SK-N-DZ (cell line): Measurements from ENCODE around the gene AKAP9.
"Not testable (repeated sequence)": the region's sequence is repeated elsewhere in the genome, so short reads cannot be mapped to it uniquely, and the experiment has no call there.

ENCODE experiments used
- DNase-seq: peaks from one replicate; pipeline ENCODE4 v3.0.0-alpha.2; 2015; ENCODE audit warnings: low spot score

The AKAP9 gene

GRCh38 chr7:92133737-92134270 lies 193.1 kb downstream of the AKAP9 start:
- DNase-seq = peak; percentile 90

DNA sequence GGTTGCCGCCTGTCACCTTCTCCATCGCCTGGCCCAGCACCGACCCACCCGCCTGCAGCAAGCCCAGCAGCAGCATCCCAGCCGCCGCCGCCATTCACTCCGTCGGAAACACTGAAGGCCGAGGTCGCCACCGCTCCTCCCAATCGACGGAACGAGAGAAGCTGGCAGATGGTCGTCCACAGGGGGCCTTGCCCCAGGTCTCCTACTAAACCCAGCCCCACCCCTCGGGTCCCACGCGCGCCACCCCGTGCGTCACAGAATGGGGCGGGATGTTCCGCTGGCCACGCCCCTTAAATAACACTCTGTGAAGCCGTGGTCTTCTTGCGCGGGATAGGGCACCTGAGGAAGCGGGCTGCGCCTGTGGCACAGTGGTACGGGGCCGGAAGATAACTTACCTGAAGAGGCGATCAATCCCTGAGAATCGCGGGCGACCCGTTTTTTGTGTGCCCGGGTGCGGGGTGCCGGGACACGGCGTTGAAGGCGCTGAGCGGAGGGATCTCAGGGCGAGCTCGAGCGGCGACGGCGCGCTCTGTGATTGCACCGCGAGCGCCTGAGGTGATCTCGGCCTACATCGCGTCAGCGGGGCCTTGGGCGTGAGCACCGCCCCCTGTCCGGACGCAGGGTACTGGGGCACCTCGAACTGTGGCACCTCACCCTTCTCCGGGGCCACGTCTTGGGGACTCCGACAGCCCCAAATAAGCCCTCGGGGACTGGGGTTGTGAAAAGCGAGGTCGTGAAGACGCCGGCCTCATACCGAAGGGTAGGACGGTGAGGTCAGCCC lies 193.8 kb downstream of the AKAP9 start, which contains the start of gene CYP51A1:
CYP51A1 (minus strand) TSS at position 207 of the 781 bp plus-strand sequence; CDS start at position 94, 113 bp downstream.
- DNase-seq = peak; percentile 92

DNA sequence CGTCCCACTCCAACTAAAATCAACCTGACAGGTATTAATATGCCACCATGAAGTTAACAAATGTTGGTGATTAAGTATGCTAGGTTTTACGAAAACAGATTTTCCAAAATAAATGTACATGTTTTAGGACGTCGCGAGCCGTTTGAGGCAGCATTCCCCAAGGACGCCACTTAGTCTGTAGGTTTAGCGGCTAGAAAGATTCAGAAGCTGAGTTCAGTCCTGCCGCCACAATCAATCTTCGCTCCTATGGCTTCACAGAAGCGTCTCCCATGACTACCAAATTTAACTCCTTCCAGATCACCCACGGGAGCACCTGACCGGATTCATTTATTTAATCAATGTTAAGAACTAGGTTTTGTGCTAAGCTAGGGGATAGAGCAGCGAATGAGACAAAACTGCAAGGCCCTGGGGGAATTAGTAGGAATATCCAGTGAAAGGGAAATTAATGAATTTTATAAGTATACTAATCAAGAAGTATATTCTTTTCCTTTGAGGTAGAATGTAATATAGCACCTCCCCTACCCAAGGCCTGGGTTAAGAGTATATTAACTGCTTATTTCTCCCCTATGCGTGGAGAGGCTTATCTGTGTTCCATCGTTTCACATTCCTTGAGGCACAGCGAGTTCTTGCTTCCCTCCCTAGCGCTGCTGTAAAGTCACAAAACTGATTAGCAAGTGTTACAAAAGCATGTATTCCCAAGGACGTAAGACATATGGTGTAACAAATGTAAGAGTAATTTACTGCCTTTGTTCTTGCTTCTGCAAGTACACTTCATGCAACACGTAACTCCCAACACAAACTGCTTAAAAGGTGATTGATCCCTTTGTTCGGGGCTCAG lies 194.6 kb downstream of the AKAP9 start:
- peak; percentile 45 for DNase-seq

- DNase-seq = peak; percentile 92
Measured at GRCh38 chr7:92137557-92137956, 196.9 kb downstream of the AKAP9 start.

GRCh38 chr7:92141161-92141560 lies 200.5 kb downstream of the AKAP9 start:
- DNase-seq = no peak

DNA sequence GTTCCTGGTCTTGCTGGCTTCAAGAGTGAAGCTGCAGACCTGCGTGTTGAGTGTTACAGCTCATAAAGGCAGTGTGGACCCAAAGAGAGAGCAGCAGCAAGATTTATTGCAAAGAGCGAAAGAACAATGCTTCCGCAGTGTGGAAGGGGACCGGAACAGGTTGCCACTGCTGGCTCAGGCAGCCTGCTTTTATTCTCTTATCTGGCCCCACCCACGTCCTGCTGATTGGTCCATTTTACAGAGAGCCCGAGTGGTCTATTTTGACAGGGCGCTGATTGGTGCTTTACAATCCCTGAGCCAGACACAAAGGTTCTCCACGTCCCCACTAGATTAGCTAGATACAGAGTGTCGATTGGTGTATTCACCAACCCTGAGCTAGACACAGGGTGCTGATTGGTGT lies 202.1 kb downstream of the AKAP9 start:
- DNase-seq = not testable (repeated sequence)

DNA sequence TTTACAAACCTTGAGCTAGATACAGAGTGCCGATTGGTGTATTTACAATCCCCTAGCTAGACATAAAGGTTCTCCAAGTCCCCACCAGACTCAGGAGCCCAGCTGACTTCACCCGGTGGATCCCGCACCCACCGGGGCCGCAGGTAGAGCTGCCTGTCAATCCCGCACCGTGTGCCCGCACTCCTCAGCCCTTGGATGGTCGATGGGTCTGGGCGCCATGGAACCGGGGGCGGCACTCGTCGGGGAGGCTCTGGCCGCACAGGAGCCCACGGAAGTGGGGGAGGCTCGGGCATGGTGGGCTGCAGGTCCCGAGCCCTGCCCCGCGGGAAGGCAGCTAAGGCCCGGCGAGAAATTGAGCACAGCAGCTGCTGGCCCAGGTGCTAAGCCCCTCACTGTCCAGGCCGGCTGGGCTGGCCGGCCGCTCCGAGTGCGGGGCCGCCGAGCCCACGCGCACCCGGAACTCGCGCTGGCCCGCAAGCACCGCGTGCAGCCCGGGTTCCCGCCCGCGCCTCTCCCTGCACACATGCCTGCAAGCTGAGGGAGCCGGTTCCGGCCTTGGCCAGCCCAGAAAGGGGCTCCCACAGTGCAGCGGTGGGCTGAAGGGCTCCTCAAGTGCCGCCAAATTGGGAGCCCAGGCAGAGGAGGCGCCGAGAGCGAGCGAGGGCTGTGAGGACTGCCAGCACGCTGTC lies 202.7 kb downstream of the AKAP9 start:
- not testable (repeated sequence) for DNase-seq

DNA sequence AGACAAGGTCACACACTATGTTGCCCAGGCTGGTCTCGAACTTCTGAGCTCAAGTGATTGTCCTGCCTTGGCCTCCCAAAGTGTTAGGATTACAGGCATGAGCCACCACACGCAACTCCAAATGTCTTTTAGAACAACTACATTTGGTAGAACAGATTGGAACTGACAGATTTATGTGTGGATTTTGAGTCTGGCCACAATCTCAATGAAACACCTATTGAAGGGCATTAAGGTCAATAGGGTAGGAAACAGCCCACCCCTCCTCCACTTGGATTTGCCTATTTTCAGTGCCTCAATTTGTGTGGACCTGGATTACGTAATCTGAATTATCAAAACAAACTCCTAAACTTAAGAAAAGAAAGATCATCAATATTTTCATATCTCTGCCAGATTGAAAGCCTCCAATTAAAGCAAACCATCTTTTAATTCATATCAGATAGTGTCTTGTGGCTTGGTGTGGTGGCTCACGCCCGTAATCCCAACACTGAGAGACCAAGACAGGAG lies 209.1 kb downstream of the AKAP9 start:
- DNase-seq = no peak

GRCh38 chr7:92150450-92151017 lies 209.9 kb downstream of the AKAP9 start:
- DNase-seq = peak; percentile 22

- no peak for DNase-seq
Measured at GRCh38 chr7:92155108-92155739, 214.6 kb downstream of the AKAP9 start.

DNA sequence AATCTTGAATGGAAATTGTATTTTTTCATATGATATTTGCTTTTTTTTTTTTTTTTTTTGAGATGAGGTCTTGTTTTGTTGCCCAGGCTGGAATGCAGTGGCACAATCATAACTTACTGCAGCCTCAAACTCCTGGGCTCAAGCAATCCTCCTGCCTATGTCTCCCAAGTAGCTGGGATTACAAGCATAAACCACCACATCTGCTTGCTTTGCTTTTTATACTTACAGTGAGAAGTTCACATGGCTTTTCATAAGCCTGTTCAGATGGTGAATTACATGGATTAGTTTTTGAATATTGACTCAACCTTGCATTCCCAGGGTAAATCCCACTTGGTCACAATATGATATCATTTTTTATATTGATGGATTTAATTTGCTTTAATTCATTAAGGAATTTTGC lies 216.3 kb downstream of the AKAP9 start:
- DNase-seq = no peak

GRCh38 chr7:92158660-92159575 lies 218.3 kb downstream of the AKAP9 start:
- no peak for DNase-seq
